ENCODE results near the gene TNFSF18.

DNA sequence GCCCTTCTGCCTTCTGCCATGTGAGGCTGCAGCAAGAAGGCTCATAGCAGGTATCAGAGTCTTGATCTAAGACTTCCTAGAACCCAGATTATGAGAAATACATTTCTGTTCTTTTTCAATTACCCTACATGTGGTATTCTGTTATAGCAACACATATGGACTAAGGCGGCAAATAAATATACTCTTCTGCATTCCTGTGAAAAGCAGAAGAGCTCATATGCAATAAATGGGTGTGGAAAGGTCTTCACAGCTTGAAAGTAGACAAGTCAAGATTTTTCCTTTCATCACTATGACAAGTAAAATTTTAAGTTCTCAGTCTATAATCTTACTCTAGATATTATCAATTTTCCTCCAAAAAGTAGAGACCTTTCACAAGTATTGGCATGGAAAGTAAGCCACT, 36.6 kb downstream of the TNFSF18 start:
- TF ChIP-seq, protein P1, sequence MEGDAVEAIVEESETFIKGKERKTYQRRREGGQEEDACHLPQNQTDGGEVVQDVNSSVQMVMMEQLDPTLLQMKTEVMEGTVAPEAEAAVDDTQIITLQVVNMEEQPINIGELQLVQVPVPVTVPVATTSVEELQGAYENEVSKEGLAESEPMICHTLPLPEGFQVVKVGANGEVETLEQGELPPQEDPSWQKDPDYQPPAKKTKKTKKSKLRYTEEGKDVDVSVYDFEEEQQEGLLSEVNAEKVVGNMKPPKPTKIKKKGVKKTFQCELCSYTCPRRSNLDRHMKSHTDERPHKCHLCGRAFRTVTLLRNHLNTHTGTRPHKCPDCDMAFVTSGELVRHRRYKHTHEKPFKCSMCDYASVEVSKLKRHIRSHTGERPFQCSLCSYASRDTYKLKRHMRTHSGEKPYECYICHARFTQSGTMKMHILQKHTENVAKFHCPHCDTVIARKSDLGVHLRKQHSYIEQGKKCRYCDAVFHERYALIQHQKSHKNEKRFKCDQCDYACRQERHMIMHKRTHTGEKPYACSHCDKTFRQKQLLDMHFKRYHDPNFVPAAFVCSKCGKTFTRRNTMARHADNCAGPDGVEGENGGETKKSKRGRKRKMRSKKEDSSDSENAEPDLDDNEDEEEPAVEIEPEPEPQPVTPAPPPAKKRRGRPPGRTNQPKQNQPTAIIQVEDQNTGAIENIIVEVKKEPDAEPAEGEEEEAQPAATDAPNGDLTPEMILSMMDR (IDR thresholded peaks at IDR 0.05), result no peak
- no peak for TF ChIP-seq EP300 (IDR thresholded peaks at IDR 0.05)
